HG03520 (cell line): Measurements from ENCODE around the gene SLX9.

Experiments
- ATAC-seq: cut with Tn5 transposase; IDR thresholded peaks from one replicate; pipeline ENCODE4 v1.9.1; 2021; ENCODE audit warnings: mild to moderate bottlenecking, moderate library complexity; ENCODE audit not compliant: unreplicated experiment

The SLX9 gene

DNA sequence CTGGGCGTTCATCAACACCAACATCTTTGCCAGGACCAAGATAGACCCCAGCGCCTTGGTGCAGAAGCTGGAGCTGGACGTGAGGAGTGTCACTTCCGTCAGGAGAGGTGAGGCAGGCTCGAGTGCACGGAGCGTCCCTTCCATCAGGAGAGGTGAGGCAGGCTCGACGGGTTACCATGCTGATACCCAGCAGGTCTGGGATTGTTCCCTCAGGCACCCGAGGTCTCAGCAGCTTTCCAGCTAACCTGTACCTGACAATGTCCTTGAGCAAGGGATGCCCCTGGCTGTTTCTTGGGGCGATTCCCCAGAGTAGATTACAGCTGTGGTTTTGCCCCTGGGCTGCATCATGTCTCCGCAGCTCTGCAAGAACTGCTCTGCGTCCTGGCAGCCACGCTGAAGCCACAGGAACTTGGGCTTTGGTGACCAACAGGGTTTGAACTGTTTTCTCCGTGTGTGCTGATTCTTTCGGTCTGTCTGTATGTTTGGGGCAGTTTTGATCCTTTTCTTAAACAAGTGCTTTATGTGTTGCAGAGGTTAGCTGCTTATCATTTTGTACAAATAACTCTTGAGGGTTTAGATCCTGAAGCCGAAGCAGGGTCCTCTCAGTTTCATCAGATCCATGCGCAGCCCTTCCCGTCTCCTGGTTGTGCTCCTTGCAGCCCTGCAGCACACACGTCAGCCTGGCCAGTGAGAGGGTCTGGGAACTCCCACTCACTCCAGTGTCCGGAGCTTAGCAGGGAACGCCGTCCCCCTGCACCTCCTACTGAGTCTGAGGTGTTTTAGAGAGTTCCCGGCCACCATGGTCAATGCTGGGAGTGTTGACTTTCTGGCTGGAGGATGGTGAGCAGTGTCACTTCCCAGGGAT lies 4.1 kb downstream of the SLX9 start:
- ATAC-seq: no peak

DNA sequence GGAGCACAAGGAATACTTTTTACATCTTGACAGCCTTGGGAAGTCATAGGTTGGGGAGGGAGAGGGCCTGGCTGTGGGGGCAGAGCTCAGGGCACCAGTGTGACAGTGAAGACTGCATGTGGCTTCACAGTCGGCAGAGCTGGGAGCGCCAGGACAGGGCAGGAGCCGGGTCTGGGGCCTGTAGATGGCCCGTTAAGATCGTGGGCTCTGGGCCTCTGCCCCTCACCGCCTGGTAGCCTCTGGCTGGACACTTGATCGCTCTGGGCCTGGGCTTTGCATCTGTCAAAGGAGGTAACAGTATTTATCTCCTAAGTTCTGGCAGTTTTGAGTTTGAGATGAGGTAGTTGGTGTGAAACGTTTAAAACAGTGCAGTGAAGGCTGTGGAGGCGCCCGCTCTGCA lies 4.8 kb downstream of the SLX9 start:
- no peak for ATAC-seq

DNA sequence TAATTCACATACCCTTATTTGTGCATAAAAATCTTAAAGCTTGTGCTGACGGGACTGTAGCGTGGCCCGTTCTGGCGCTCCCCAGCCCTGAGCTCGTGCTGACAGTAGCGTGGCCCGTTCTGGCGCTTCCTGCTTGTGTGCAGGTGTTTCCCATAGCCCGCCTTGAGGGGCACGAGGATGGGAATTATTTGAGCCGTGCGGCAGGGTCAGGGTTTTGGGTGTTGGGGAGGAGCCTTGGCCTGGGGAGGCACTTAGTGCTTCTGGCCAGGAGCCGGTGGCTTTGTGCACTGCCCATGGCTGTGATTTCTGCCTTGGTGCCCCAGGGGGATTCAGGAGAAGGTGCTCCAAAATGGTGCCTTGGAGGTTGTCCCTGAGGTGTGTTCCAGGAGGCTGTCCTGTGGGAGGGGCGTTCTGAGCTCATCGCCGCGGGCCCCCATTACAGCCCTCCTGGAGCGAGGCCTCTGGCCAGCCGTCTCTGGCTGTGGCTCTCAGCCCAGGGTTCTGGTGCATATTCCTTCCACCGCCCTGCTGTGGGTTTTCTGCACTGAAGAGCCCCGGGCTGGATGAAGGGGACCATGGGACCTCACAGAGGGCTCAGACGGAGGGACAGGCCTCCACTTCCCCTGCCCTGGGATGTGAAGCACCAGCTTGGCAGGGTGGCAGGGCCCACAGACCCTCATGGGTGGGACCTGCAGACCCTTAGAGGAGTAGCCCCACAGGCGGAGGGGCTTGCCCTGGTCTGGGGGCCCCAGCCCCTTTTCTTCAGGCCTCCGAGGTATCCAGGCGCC lies 6.6 kb downstream of the SLX9 start:
- no peak for ATAC-seq

DNA sequence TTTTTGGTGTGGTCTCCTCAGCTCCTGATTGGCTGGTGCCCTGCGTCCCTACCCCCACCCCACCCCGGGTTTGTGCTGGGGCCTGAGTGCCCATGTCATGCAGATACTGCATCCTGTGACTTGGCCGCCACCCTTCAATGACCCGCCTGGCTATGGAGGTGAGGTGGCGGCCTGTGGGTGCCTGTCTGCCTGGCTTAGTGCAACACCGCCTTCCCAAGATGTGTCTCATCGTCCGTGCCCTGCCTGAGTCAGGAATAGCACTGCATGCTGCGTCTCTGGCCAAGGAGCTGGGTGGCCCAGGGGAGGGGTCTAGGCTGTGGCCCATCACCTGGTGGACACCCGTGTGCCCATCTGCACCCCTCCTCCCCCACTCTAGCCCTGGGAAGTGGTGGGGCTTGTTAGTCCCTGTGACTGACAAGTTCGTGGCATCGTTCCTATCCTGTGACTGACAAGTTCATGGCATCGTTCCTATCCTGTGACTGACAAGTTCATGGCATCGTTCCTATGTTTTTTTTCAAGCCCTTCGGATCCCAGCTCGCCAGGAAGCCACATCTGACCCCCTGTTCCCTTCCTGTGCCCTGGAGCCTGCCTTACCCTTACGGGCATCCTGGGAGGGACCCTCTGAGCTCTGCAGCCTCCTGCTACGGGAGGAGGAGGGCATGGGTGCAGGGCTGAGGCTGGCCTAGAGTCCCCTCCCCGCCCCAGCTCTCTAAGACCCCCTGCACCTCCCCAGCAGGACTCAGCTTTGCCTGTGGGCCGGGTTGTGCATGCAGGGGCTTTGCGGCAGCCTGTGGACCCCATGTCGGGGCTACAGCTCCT lies 7.5 kb downstream of the SLX9 start:
- ATAC-seq: no peak

DNA sequence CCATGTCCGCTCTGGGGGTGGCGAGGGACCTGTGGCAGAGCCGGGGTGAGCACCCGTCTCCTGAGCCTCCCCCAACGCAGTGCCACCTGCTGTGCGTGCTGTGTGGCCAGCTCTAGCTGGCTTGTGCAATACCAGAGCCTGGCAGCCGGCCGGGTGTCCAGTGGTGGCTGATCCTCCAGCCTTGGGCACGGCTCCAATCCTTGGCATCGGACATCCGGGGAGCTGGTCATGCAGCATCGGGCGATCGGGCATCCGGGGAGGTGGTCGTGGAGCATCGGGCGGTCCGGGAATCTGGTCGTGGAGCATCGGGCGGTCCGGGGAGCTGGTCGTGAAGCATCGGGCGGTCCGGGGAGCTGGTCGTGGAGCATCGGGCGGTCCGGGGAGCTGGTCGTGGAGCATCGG lies 8.1 kb downstream of the SLX9 start:
- no peak for ATAC-seq

GRCh38 chr21:44948426-44949120 lies 8.7 kb downstream of the SLX9 start:
- ATAC-seq: no peak

DNA sequence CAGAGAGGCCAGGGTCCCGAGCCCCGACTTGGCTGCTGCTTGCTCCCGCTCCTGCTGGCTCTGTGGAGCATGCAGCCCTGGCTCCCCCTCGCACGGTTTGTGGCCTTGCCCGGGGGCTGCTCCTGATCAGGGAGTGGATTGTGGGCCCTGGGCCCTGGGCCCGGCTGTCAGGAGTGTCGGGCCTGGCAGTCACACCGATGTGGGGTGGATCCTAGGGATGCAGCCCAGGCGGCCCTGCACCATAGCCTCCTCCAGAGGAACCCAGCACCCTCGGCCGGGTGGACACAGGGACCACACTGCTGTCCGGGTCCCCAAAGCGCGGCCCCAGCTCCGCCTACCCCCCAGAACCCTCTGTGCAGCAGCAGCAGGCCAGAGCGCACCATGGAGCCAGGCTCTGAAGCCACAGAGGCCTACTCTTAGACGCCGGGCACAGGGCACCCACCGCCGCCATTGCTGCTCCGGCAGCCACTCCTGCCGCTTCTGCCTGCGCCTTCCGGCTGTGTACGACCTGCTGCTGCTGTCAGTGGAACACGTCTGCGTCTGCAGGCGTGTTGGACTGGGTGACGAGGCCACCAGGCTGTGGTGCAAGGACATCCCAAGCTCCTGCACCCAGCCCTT lies 9.4 kb downstream of the SLX9 start:
- ATAC-seq: no peak

DNA sequence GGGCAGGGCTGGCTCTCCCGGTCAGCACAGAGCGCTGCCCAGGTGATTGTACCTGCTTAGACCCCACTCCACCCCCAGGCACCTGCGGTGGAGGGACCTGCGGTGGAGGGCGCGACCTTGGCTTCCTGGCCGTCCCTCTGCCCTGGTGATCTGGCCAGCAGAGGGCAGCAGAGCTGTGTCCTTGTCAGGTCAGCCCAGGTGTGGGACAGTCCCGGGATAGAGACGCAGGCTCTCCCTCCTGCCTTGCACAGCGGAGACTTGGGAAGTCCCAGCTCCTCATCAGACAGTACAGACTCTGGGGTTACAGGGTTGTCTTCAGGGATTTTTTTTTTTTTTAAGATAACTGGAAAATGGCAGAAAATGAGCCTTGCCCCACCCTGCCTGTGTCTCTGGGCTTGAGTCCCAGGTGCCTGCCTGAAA lies 10.0 kb downstream of the SLX9 start:
- ATAC-seq: no peak

- ATAC-seq: no peak
Observed at GRCh38 chr21:44950351-44950750, 10.5 kb downstream of the SLX9 start.

DNA sequence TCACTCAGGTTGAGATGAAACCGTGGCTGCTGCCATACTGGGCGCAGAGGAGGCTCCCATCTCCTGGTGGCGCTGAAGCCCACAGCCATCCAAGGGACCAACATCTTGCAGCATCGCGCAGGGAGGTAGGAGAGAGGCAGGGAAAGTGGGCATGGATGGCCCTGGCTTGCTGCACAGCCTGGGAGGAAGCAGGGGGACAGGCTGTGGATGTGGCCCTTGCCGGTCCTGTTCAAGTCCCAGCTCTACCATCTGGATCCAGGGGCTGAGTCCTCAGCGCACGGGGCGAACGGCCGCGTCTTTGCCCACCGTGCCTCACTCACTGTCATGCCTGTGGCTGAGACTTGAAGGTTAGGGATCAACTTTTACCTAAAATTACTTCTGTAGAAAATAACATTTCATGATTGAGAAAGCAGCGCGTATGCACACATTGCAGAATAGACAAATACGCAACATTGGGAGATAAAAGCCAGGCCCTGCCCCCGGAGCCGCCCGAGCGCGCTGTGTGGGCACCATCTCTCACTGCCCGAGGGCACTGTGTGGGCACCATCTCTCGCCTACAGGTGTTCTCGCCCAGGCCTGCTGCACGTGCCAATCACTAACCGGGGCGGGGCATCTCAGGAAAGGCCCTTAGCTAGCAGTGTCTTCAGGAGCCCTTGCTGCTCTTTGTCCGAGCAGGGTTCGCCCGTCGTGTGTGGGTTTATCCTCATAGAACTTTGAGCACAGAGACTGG lies 11.5 kb downstream of the SLX9 start:
- ATAC-seq: no peak

GRCh38 chr21:44952116-44952928 lies 12.5 kb downstream of the SLX9 start:
- ATAC-seq: no peak

- ATAC-seq: no peak
Observed at GRCh38 chr21:44952929-44953627, 13.2 kb downstream of the SLX9 start.

- no peak for ATAC-seq
Observed at GRCh38 chr21:44953628-44954021, 13.8 kb downstream of the SLX9 start.

GRCh38 chr21:44954281-44954771 lies 14.5 kb downstream of the SLX9 start:
- ATAC-seq: no peak

DNA sequence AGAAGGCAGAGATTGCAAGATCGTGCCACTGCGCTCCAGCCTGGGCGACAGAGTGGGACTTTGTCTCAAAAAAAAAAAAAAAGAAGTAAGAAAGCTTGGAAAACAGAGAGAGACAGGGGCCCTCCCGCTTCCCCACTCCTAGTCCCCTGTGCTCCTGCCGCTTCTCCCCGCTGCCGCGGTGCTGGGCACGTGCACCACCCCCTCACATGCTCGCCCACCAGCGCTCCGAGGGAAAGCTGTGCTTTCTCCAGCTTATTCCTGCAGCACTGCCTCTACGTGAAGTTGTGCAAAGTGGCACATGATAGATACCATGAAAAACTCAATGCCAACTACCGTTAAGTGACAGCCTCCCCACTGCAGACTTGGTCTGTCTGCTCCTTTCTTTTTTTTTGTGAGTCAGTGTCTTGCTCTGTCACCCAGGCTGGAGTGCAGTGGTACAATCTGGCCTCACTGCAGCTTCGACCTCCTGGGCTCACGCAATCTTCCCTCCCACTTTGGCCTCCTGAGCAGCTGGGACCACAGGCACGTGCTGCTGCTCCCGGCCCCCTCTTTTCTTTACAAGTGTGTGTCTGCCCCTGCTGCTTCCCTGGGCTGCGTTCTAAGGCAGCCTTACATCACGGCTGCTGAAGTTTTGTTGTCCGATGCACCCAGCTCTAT lies 15.4 kb downstream of the SLX9 start:
- no peak for ATAC-seq

DNA sequence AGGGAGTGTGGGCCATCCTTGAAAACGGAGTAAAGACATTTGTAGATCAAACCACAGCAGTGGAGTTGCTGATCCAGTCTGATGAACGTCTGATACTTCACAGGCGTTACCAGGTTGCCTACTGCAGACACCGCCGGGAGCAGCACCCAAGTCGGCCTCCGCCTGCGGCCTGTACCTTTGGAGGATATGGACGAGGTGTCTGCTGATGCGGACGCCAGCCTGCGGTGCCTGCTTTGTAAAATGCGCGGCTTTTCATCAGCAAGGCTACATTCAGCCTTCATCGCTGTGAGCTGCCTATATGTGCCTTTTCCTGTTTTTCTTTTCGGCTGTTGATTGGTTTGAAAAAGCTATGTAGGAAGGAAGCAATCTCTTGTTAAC lies 16.0 kb downstream of the SLX9 start:
- no peak for ATAC-seq

GRCh38 chr21:44956356-44957046 lies 16.7 kb downstream of the SLX9 start:
- no peak for ATAC-seq
